A673 (cell line): ENCODE results near the gene PHF21A.

Experiments used
- EZH2 ChIP-seq: fragments of 200-600 bp; sonication (generic); IDR thresholded peaks from 2 replicates; pipeline ENCODE4 v1.6.1; 2017; ENCODE audit warnings: borderline replicate concordance, low read depth, mild to moderate bottlenecking, mixed read lengths, antibody characterized with exemption, low read length; ENCODE audit not compliant: poor library complexity, severe bottlenecking
- TF ChIP-seq, protein P1 (sequence below): fragments of 300-800, 200-600 bp; sonication (generic); conservative IDR thresholded peaks from 2 replicates; pipeline ENCODE4 v1.5.1; 2017; ENCODE audit warnings: low read depth, mild to moderate bottlenecking, antibody characterized with exemption, low read length, moderate library complexity, mixed read lengths

GRCh38 chr11:46006418-46007070 lies 114.7 kb downstream of the PHF21A start:
- no peak for TF ChIP-seq EZH2
- TF ChIP-seq, protein P1, sequence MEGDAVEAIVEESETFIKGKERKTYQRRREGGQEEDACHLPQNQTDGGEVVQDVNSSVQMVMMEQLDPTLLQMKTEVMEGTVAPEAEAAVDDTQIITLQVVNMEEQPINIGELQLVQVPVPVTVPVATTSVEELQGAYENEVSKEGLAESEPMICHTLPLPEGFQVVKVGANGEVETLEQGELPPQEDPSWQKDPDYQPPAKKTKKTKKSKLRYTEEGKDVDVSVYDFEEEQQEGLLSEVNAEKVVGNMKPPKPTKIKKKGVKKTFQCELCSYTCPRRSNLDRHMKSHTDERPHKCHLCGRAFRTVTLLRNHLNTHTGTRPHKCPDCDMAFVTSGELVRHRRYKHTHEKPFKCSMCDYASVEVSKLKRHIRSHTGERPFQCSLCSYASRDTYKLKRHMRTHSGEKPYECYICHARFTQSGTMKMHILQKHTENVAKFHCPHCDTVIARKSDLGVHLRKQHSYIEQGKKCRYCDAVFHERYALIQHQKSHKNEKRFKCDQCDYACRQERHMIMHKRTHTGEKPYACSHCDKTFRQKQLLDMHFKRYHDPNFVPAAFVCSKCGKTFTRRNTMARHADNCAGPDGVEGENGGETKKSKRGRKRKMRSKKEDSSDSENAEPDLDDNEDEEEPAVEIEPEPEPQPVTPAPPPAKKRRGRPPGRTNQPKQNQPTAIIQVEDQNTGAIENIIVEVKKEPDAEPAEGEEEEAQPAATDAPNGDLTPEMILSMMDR: peak; percentile 100
